ENCODE measurements around the gene PARD3.

The PARD3 gene

GRCh38 chr10:34736976-34737771 is 77.9 kb downstream of the PARD3 start:
- DNase-seq, result no peak

GRCh38 chr10:34734918-34735317 is 80.2 kb downstream of the PARD3 start:
- no peak for DNase-seq

GRCh38 chr10:34732926-34733325 is 82.2 kb downstream of the PARD3 start:
- no peak for DNase-seq

- DNase-seq, result no peak
These were observed 83.0 kb downstream of the PARD3 start for GRCh38 chr10:34731885-34732701.

- DNase-seq, result no peak
These were observed 83.9 kb downstream of the PARD3 start for GRCh38 chr10:34731213-34731612.

- no peak for DNase-seq
These were observed 84.4 kb downstream of the PARD3 start for GRCh38 chr10:34730726-34731125.

GRCh38 chr10:34729619-34730018 is 85.5 kb downstream of the PARD3 start:
- DNase-seq, result no peak

- no peak for DNase-seq
These were observed 86.7 kb downstream of the PARD3 start for GRCh38 chr10:34728361-34728760.

GRCh38 chr10:34727595-34728033 is 87.5 kb downstream of the PARD3 start:
- DNase-seq, result no peak

- no peak for DNase-seq
These were observed 88.2 kb downstream of the PARD3 start for GRCh38 chr10:34726862-34727261.

- DNase-seq, result no peak
These were observed 91.3 kb downstream of the PARD3 start for GRCh38 chr10:34723750-34724149.

- no peak for DNase-seq
These were observed 92.7 kb downstream of the PARD3 start for GRCh38 chr10:34722404-34722803.

GRCh38 chr10:34721208-34721840 is 93.8 kb downstream of the PARD3 start:
- DNase-seq, result no peak

GRCh38 chr10:34719746-34720145 is 95.3 kb downstream of the PARD3 start:
- DNase-seq, result no peak

- no peak for DNase-seq
These were observed 95.8 kb downstream of the PARD3 start for GRCh38 chr10:34719328-34719727.

GRCh38 chr10:34717429-34717828 is 97.7 kb downstream of the PARD3 start:
- DNase-seq, result no peak

GRCh38 chr10:34716958-34717357 is 98.1 kb downstream of the PARD3 start:
- DNase-seq, result no peak

GRCh38 chr10:34716234-34716633 is 98.9 kb downstream of the PARD3 start:
- no peak for DNase-seq

GRCh38 chr10:34715511-34716187 is 99.4 kb downstream of the PARD3 start:
- DNase-seq, result no peak

- no peak for DNase-seq
These were observed 101.2 kb downstream of the PARD3 start for GRCh38 chr10:34713875-34714274.

- no peak for DNase-seq
These were observed 103.6 kb downstream of the PARD3 start for GRCh38 chr10:34711500-34711899.

- DNase-seq, result no peak
These were observed 104.7 kb downstream of the PARD3 start for GRCh38 chr10:34710391-34710751.
